ENCODE measurements around the gene SLFNL1.

SLFNL1 gene

DNA sequence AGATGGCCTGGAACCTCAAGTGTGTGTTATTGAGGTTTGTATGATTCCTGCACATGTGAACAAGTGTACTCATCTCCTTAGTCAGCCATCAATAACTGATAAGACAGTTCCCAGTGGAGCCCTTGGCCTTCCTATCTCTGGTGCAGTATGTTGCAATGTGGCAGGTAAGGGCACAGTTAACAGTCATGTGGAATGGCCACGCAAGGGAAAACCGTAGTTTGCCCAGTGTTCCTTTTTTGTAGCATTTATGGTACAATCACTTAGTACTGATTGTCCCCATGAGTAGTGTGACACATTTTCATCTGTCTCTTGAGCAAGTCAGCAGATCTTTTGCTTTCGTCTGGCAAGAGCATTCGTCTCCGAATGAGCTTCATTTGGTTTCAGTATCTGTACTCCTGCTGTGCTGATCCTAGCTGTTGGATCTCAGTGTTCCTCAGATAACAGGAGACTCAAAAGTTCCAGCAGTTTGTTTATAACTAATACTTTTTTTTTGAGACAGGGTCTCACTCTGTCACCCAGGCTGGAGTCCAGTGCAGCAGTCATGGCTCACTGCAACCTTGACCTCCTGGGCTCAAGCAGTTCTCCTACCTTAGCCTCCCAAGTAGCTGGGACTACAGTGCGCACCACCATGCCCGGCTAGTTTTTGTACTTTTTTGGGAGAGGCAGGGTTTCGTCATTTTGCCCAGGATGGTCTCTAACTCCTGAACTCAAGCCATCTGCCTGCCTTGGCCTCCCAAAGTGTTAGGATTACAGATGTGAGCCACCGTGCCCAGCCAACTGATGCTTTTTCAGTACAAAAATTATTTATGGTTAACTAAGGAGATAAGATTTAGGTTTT lies 33.9 kb downstream of the SLFNL1 start:
- TF ChIP-seq POLR2A (IDR thresholded peaks at IDR 0.05; ENCODE audit: low read length), result no peak
- no peak for TF ChIP-seq GATA1 (IDR thresholded peaks at IDR 0.05; ENCODE audit: low read depth, low read length)
- DNase-seq, result no peak

DNA sequence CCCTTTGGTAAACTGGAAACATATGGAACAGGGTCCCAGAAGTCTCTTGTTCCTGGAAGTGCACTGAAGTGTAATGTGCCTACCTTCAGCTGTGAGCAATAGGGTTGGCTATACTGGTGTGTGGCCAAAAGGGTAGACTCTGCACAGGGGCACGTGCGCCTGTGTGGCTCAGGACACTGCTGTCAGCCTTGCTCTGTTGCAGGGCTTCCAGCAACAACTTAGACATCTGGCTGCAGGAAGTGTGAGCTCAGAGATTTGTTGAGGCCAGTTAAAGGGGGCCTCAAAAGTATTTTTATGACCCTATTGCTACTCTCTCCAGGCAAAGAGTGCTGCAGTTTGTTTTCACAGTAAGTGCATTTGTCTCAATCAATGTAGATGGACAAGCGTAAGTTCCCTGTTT lies 34.6 kb downstream of the SLFNL1 start:
- no peak for DNase-seq
- TF ChIP-seq GATA1 (IDR thresholded peaks at IDR 0.05; ENCODE audit: low read depth, low read length) (no peak), POLR2A (IDR thresholded peaks at IDR 0.05; ENCODE audit: low read length) (no peak)

DNA sequence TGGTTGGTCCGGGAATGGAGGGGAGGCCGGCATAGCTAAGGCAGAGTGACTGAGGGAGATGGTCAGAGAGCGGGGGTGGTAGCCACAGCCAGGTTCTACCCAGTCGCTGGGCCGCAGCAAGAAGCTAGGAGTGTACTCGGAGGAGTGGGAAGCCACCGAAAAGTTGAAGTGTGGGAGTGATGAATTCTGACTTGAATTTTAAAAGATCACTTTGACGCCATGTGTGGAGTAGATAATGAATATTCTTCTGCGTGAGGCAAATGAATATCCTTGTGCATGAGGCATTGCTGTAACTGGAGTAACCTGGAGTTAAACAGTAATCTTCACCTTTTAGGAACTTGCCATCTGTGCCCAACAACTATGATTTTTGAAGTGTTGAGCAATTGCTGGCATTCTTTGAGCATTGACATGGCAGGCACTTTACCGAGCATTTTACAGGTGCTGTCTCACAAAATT lies 35.2 kb downstream of the SLFNL1 start:
- TF ChIP-seq POLR2A (IDR thresholded peaks at IDR 0.05; ENCODE audit: low read length), result no peak
- no peak for TF ChIP-seq GATA1 (IDR thresholded peaks at IDR 0.05; ENCODE audit: low read depth, low read length)
- DNase-seq, result no peak

- no peak for DNase-seq
- no peak for TF ChIP-seq POLR2A (IDR thresholded peaks at IDR 0.05; ENCODE audit: low read length)
- TF ChIP-seq GATA1 (IDR thresholded peaks at IDR 0.05; ENCODE audit: low read depth, low read length), result no peak
These were observed 35.6 kb downstream of the SLFNL1 start for GRCh38 chr1:40985875-40986274.

- no peak for DNase-seq
- TF ChIP-seq GATA1 (IDR thresholded peaks at IDR 0.05; ENCODE audit: low read depth, low read length) (no peak), POLR2A (IDR thresholded peaks at IDR 0.05; ENCODE audit: low read length) (no peak)
These were observed 36.4 kb downstream of the SLFNL1 start for GRCh38 chr1:40985161-40985560.

GRCh38 chr1:40984531-40984930 lies 37.0 kb downstream of the SLFNL1 start:
- TF ChIP-seq GATA1 (IDR thresholded peaks at IDR 0.05; ENCODE audit: low read depth, low read length) (no peak), POLR2A (IDR thresholded peaks at IDR 0.05; ENCODE audit: low read length) (no peak)
- DNase-seq, result no peak

- TF ChIP-seq POLR2A (IDR thresholded peaks at IDR 0.05; ENCODE audit: low read length) (no peak), GATA1 (IDR thresholded peaks at IDR 0.05; ENCODE audit: low read depth, low read length) (no peak)
- no peak for DNase-seq
These were observed 37.5 kb downstream of the SLFNL1 start for GRCh38 chr1:40984066-40984465.

DNA sequence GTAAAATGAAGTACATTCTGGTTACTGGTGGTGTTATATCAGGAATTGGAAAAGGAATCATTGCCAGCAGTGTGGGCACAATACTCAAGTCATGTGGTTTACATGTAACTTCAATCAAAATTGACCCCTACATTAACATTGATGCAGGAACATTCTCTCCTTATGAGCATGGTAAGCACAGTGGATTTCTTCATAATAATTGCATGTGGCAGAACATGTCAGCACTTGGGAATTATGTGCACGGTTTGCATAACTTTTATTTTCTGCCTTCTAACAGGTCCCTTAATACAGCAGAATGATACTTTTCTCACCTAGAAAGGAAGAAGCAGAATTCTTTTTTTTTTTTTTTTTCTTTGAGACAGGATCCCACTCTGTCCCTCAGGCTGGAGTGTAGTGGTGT lies 38.2 kb downstream of the SLFNL1 start:
- TF ChIP-seq POLR2A (IDR thresholded peaks at IDR 0.05; ENCODE audit: low read length) (no peak), GATA1 (IDR thresholded peaks at IDR 0.05; ENCODE audit: low read depth, low read length) (no peak)
- no peak for DNase-seq

DNA sequence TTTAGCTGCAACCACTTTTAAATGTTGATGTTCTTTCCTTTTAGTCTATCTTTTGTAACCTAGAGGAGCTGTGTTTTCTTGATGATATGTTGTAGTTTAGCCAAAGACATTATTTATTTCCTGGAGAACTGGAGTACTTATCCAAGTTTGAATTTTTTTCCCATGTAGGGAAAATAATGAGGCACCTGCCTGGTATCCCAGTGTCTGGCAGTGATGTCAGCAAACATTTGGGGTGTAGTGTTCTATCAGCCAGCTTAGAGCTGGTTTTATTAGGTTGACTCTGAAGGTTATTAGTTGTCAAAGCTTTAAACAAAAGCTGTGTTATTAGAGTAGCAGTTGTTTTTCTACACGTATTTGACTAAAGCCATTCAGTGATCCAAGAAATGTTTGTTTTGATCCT lies 38.8 kb downstream of the SLFNL1 start:
- no peak for TF ChIP-seq POLR2A (IDR thresholded peaks at IDR 0.05; ENCODE audit: low read length)
- no peak for TF ChIP-seq GATA1 (IDR thresholded peaks at IDR 0.05; ENCODE audit: low read depth, low read length)
- DNase-seq, result no peak

DNA sequence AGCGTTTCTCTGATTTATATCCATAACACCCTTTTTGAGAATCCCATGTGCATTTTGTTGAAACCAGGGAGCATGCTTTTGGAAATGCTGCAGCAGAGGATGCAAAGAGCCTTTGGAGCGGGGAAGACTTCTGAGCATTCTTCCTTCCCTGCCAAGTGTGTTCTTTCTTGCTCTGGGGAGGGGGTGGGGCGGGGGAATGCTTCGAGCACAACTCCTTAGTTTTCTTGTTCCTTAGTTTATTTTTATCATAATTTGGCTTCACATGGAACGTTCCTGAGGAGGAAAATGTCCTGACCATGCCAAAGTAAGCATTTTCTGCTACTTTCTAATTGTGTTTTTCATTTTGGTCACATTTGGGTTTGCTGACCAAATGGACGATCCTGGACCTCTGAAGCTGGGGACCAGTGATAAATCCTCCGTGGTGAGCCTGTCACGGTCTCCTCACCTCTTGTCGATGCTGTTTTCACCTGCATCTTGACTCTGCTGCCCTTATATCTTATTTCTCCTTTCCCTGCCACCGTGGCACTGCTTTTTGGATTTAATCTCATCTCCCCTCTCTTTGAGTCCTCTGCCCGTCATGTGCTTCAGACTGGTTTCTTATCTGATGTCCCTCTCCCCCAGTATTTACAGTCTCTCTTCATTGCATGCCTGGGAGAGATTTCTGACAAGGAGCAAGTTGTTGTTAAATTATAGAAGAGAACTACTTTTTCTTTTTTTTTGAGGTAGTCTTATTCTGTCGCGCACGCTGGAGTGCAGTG lies 39.7 kb downstream of the SLFNL1 start:
- TF ChIP-seq GATA1 (IDR thresholded peaks at IDR 0.05; ENCODE audit: low read depth, low read length) (no peak), POLR2A (IDR thresholded peaks at IDR 0.05; ENCODE audit: low read length) (no peak)
- peak; percentile 22 to 31 for DNase-seq

GRCh38 chr1:40980453-40981121 lies 40.9 kb downstream of the SLFNL1 start:
- no peak for TF ChIP-seq POLR2A (IDR thresholded peaks at IDR 0.05; ENCODE audit: low read length)
- no peak for TF ChIP-seq GATA1 (IDR thresholded peaks at IDR 0.05; ENCODE audit: low read depth, low read length)
- peak; percentile 53 to 62 for DNase-seq

GRCh38 chr1:40980068-40980452 lies 41.5 kb downstream of the SLFNL1 start:
- no peak for DNase-seq
- TF ChIP-seq GATA1 (IDR thresholded peaks at IDR 0.05; ENCODE audit: low read depth, low read length) (no peak), POLR2A (IDR thresholded peaks at IDR 0.05; ENCODE audit: low read length) (peak; percentile 35)

- peak; percentile 94 to 98 for DNase-seq
- TF ChIP-seq GATA1 (IDR thresholded peaks at IDR 0.05; ENCODE audit: low read depth, low read length) (no peak), POLR2A (IDR thresholded peaks at IDR 0.05; ENCODE audit: low read length) (peak; percentile 67)
These were observed 42.1 kb downstream of the SLFNL1 start, which contains the start of gene CTPS1 for GRCh38 chr1:40979241-40980067. Gene CTPS1, plus strand, starts transcription at chr1:40979696. Its CDS starts 3,595 bp downstream, at chr1:40983291.

All from erythroblast (primary cell).